Hepatocyte (in vitro differentiated cells): ENCODE measurements around the gene SPACA9. TPM values are rescaled to one million over a fixed set of nuclear protein-coding genes. Genes with fewer than 3 reads are reported as not detected.

Experiments
- DNase-seq: peaks from one replicate; pipeline ENCODE4 v3.0.0-alpha.2; 2016; ENCODE audit warnings: low spot score
- H2AFZ ChIP-seq: fragments of 200-600 bp; sonication (generic); 2 replicates; pipeline ENCODE4 v1.6.0; 2016; ENCODE audit warnings: antibody characterized with exemption, mild to moderate bottlenecking
- H3K27ac ChIP-seq: fragments of 200-600 bp; sonication (generic); 2 replicates; pipeline ENCODE4 v1.5.1; 2016; ENCODE audit warnings: mild to moderate bottlenecking
- H3K27me3 ChIP-seq: fragments of 200-600 bp; sonication (generic); 2 replicates; pipeline ENCODE4 v1.6.1; 2016
- H3K36me3 ChIP-seq: fragments of 200-600 bp; sonication (generic); replicated peaks from 2 replicates; pipeline ENCODE4 v1.5.1; 2016; ENCODE audit warnings: low read depth; ENCODE audit not compliant: insufficient read depth
- H3K4me1 ChIP-seq: fragments of 200-600 bp; sonication (generic); 2 replicates; pipeline ENCODE4 v1.5.1; 2016; ENCODE audit warnings: mild to moderate bottlenecking, moderate library complexity; ENCODE audit not compliant: insufficient read depth
- H3K4me2 ChIP-seq: fragments of 200-600 bp; sonication (generic); 2 replicates; pipeline ENCODE4 v1.6.0; 2016
- H3K4me3 ChIP-seq: fragments of 200-600 bp; sonication (generic); 2 replicates; pipeline ENCODE4 v1.5.1; 2016; ENCODE audit warnings: mild to moderate bottlenecking
- H3K79me2 ChIP-seq: fragments of 200-600 bp; sonication (generic); 2 replicates; pipeline ENCODE4 v1.6.0; 2017; ENCODE audit warnings: mild to moderate bottlenecking
- H3K9me2 ChIP-seq: fragments of 200-600 bp; sonication (generic); replicated peaks from 2 replicates; pipeline ENCODE4 v1.6.0; 2017; ENCODE audit warnings: mild to moderate bottlenecking; ENCODE audit not compliant: insufficient read depth
- H3K9me3 ChIP-seq: fragments of 200-600 bp; sonication (generic); 2 replicates; pipeline ENCODE4 v1.5.1; 2016; ENCODE audit warnings: low read depth, mild to moderate bottlenecking
- H4K20me1 ChIP-seq: fragments of 200-600 bp; sonication (generic); 2 replicates; pipeline ENCODE4 v1.6.0; 2016; ENCODE audit warnings: mild to moderate bottlenecking; ENCODE audit not compliant: insufficient read depth, poor library complexity, severe bottlenecking
- CTCF ChIP-seq: fragments of 200-600 bp; sonication (generic); IDR thresholded peaks from 2 replicates; pipeline ENCODE4 v1.5.1; 2016; ENCODE audit warnings: antibody characterized with exemption, mild to moderate bottlenecking; ENCODE audit not compliant: poor library complexity
- EZH2 ChIP-seq: fragments of 200-600 bp; sonication (generic); IDR thresholded peaks from 2 replicates; pipeline ENCODE4 v1.6.1; 2016; ENCODE audit warnings: antibody characterized with exemption, mild to moderate bottlenecking, borderline replicate concordance
- EZH2phosphoT487 ChIP-seq: fragments of 200-600 bp; sonication (generic); IDR thresholded peaks from one replicate; pipeline ENCODE4 v1.6.1; 2018; ENCODE audit warnings: antibody characterized with exemption, mild to moderate bottlenecking, low read depth, moderate library complexity; ENCODE audit not compliant: unreplicated experiment, severe bottlenecking
- WGBS: methylation state at CpG from one replicate; pipeline ENCODE4 v1.1.6; 2016; ENCODE audit warnings: low lambda C conversion rate; ENCODE audit errors: missing lambda C conversion rate; 5-methylcytosine and 5-hydroxymethylcytosine counted together
- polyA plus RNA-seq: library from polyadenylated mRNA; unstranded; fragments of >200 nt; fragmentation: Nextera tagmentation; extraction: Ambion mirVana; gene quantifications from 2 replicates; pipeline ENCODE4 v1.2.1, GENCODE V29; 2016
- total RNA-seq: library from RNA; depleted of rRNA; stranded (reverse); fragments of >200 nt; gene quantifications from 2 replicates; pipeline ENCODE4 v1.2.3, GENCODE V29; 2014

Gene SPACA9
- total and polyA plus RNA-seq, 2 experiments from 2014 or later: 1.9 to 3.3 TPM

DNA sequence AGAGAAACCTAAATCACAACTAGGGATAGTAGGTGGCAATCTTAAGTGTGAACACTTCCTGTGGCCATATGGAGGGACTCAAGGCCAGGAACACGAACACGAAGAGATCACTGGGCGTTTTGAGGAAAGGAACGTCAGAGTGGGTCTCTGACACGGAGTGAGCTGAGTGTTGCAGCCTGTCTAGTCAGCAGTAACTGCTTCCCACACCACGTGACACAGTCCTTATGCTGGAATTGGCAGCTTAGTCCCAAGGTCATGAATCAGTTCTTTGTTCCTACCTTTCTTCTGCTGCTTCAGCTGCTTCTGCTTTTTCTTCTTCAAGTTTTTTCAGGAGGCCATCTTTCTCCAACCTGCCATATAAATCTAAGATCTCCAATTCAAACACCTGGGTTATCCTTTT is 18.2 kb downstream of the SPACA9 start:
- Histone ChIP-seq H3K4me2 (no peak overlapping the region), H3K9me2 (no peaks in the 10 kb centered on the region), H3K36me3 (no peaks in the 10 kb centered on the region), H2AFZ (no peak overlapping the region), H3K27me3 (no peaks in the 10 kb centered on the region), H3K4me3 (no peak overlapping the region), H3K79me2 (no peaks in the 10 kb centered on the region), H3K4me1 (no peaks in the 10 kb centered on the region), H3K27ac (no peak overlapping the region), H3K9me3 (no peaks in the 10 kb centered on the region), H4K20me1 (no peaks in the 10 kb centered on the region)
- no peak for TF ChIP-seq EZH2
- TF ChIP-seq CTCF: no peak
- no peak for TF ChIP-seq EZH2phosphoT487
- 95% methylated on average over 6 of the region's 6 CpGs for WGBS
- DNase-seq: no peak

DNA sequence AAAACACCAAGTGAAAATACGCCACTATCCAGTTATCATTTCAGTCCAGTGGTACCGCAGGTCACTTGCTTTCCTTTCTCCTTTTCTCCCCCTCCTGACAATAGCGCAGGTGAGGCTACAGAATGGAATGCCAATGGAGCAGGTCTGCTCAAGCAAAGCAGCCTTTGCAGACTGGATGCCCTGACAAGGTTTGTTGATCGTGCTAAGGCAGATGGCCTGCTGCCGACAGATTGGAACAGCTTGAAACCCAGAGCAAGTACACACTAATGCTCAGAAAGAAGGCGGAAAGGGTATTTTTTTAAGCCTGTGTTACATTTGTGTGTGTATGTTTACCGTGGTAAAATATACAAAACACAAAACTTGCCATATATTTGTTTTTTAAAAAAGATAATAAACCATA is 19.4 kb downstream of the SPACA9 start:
- 94% methylated on average over 7 of the region's 7 CpGs for WGBS
- DNase-seq: no peak
- TF ChIP-seq EZH2phosphoT487: no peak
- TF ChIP-seq CTCF: no peak
- no peak for TF ChIP-seq EZH2
- H3K9me3 ChIP-seq: no peaks in the 10 kb centered on the region
- no peaks in the 10 kb centered on the region for H3K9me2 ChIP-seq
- no peak overlapping the region for H3K27ac ChIP-seq
- no peaks in the 10 kb centered on the region for H3K4me1 ChIP-seq
- no peak overlapping the region for H3K4me2 ChIP-seq
- no peak overlapping the region for H3K4me3 ChIP-seq
- H3K36me3 ChIP-seq: no peaks in the 10 kb centered on the region
- no peaks in the 10 kb centered on the region for H3K27me3 ChIP-seq
- no peaks in the 10 kb centered on the region for H3K79me2 ChIP-seq
- no peaks in the 10 kb centered on the region for H4K20me1 ChIP-seq
- H2AFZ ChIP-seq: no peak overlapping the region

DNA sequence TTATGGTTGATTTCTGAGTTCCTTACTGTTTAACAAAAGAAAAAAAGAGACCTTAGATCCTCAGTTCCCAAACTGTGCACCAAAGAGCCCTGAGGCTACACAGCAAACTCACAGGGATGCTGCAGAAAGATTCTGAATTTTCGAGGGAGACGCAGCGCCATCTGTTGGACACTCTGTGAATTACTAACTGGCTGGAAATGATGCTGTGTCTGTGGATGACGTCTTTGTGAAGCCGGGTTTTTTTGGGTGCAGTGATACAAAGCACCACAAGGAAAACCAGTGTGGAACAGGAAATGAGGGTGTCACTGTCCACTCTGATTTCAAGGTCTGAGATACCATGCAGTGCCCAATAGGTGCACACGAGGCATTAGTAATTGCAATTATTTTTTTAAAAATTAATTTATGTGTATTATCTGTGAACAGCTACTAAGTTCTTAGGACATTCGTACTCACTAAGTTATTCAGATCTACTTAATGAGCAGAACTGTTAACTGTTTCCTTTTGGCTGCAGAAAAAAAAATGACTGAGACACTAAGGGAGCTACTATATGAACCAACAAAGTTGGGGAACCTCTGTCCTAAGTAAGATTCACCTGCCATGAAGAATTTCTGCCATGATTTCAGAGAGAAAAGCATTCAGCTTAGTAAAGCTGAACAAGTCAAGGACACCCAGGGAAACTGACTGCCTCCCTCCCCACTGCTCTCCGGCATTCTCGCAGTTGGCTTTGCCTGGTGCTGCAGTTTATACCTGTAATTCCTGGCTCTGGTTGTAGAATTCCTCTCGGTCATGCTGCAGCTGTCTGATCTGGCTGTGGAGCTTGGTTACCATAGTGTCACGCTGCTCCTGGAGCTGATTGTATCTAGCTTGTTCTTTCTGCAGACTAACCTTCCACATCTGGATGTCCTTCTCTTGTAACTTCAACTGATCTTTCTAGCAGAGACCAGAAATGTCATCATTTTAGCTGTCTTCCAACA is 23.4 kb downstream of the SPACA9 start:
- Histone ChIP-seq H4K20me1 (no peaks in the 10 kb centered on the region), H2AFZ (no peak overlapping the region), H3K4me3 (no peak overlapping the region), H3K27ac (no peak overlapping the region), H3K27me3 (no peaks in the 10 kb centered on the region), H3K4me1 (no peaks in the 10 kb centered on the region), H3K9me2 (no peaks in the 10 kb centered on the region), H3K4me2 (no peak overlapping the region), H3K79me2 (no peaks in the 10 kb centered on the region), H3K36me3 (no peaks in the 10 kb centered on the region), H3K9me3 (no peaks in the 10 kb centered on the region)
- peak; percentile 84 for DNase-seq
- WGBS: 51% methylated on average over 11 of the region's 11 CpGs
- TF ChIP-seq CTCF: peak; percentile 92
- no peak for TF ChIP-seq EZH2
- no peak for TF ChIP-seq EZH2phosphoT487
